ENCODE data around the gene ENO4. TPM values are rescaled to one million over a fixed set of nuclear protein-coding genes. Genes with fewer than 3 reads are reported as not detected.

Gene ENO4
- total RNA-seq, 1 experiment from 2014 or later: 0.22 TPM

- H3K4me2 ChIP-seq (ENCODE audit: low read length): no peak overlapping the region
- H3K4me1 ChIP-seq (ENCODE audit: control insufficient read depth in 1 of 2, insufficient read depth in 2 of 2, low read length in 2 of 2): no peaks in the 10 kb centered on the region
- ChIA-PET CTCF (no interaction called here), RAD21 (ENCODE audit: low non-redundant PET in 1 of 2, low total read pairs in 2 of 2, uncharacterized antibody in 2 of 2, unreplicated experiment in 2 of 2) (no interaction called here), POLR2A (interaction anchor here (0.6 kb wide), 2 partner anchors 125 to 349 kb away, joined by 5 to 6 read pairs; no protein-coding TSS in a partner anchor)
- TF ChIP-seq, protein P1, sequence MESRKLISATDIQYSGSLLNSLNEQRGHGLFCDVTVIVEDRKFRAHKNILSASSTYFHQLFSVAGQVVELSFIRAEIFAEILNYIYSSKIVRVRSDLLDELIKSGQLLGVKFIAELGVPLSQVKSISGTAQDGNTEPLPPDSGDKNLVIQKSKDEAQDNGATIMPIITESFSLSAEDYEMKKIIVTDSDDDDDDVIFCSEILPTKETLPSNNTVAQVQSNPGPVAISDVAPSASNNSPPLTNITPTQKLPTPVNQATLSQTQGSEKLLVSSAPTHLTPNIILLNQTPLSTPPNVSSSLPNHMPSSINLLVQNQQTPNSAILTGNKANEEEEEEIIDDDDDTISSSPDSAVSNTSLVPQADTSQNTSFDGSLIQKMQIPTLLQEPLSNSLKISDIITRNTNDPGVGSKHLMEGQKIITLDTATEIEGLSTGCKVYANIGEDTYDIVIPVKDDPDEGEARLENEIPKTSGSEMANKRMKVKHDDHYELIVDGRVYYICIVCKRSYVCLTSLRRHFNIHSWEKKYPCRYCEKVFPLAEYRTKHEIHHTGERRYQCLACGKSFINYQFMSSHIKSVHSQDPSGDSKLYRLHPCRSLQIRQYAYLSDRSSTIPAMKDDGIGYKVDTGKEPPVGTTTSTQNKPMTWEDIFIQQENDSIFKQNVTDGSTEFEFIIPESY (IDR thresholded peaks at IDR 0.05; ENCODE audit: extremely low read depth, insufficient replicate concordance, low read length): no peak
- TF ChIP-seq ZNF274 (IDR thresholded peaks at IDR 0.05; ENCODE audit: low read depth, low read length) (no peak), EZH2 (IDR thresholded peaks at IDR 0.05) (no peak), YY1 (IDR thresholded peaks at IDR 0.05; ENCODE audit: extremely low read depth, insufficient replicate concordance, low read depth, low read length) (no peak), POLR2AphosphoS5 (IDR thresholded peaks at IDR 0.05; ENCODE audit: low read depth, low read length) (no peak), ZFX (IDR thresholded peaks at IDR 0.05) (no peak), POLR2A (IDR thresholded peaks at IDR 0.05; ENCODE audit: borderline replicate concordance, extremely low read depth, insufficient read depth, insufficient read length) (no peak), SRF (IDR thresholded peaks at IDR 0.05; ENCODE audit: low read depth) (no peak), ELF1 (IDR thresholded peaks at IDR 0.05; ENCODE audit: borderline replicate concordance, low read depth) (no peak)
- TF ChIP-seq, protein P2, sequence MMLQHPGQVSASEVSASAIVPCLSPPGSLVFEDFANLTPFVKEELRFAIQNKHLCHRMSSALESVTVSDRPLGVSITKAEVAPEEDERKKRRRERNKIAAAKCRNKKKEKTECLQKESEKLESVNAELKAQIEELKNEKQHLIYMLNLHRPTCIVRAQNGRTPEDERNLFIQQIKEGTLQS (IDR thresholded peaks at IDR 0.05): no peak
- H3K9me3 ChIP-seq (ENCODE audit: control insufficient read depth in 1 of 2, insufficient read depth in 1 of 2, low read depth in 1 of 2, low read length in 2 of 2): peaks cover 0 to 3% of the 10 kb centered on the region in 2 experiments; a peak in 1 of 4 replicates
- no TSS peak for BruUV-seq (replicated peaks)
- ATAC-seq (no peak), DNase-seq (ENCODE audit: low read depth, low spot score) (no peak)
- intact Hi-C loops (cut with micrococcal nuclease): no loop called here
- H3K27me3 ChIP-seq (ENCODE audit: insufficient read depth, low read length): no peaks in the 10 kb centered on the region; the same call in 1 of the 2 replicates
- H4K20me1 ChIP-seq (ENCODE audit: insufficient read depth): no peaks in the 10 kb centered on the region
- H3K79me2 ChIP-seq (ENCODE audit: insufficient read depth, low read length): no peaks in the 10 kb centered on the region
- H3K36me3 ChIP-seq (ENCODE audit: control insufficient read depth in 1 of 2, insufficient read depth in 2 of 2, low read length in 2 of 2): no peaks in the 10 kb centered on the region
- no peak overlapping the region for H3K4me3 ChIP-seq (replicated peaks in 1 of 2; ENCODE audit: low read depth in 1 of 2, low read length in 2 of 2)
- H3K9me2 ChIP-seq (ENCODE audit: insufficient read depth): no peaks in the 10 kb centered on the region
- no peak overlapping the region for H3K27ac ChIP-seq (ENCODE audit: low read depth, low read length)
- no peak overlapping the region for H2AFZ ChIP-seq (ENCODE audit: low read depth, low read length, poor library complexity, severe bottlenecking)
- no peak overlapping the region for H3K9ac ChIP-seq (ENCODE audit: low read length)
Observed at GRCh38 chr10:116817178-116817577, 32.1 kb upstream of the ENO4 start.

Measured in HCT116 (cell line).